Retinal pigment epithelial cell (primary cell): Measurements from ENCODE around the gene EMX2.
A peak's percentile ranks its signal among the peaks of the same experiment; 100 is the strongest.

Source experiments
- DNase-seq: peaks from one replicate; pipeline ENCODE4 v3.0.0-alpha.2; 2010; ENCODE audit warnings: low read depth
- H3K4me3 ChIP-seq: 2 replicates; pipeline ENCODE4 v1.5.1; 2011; ENCODE audit warnings: mild to moderate bottlenecking, low read length, control low read depth, moderate library complexity
- CTCF ChIP-seq: conservative IDR thresholded peaks from 2 replicates; pipeline ENCODE4 v1.5.1; 2011; ENCODE audit warnings: low read depth, low read length, control low read depth, inconsistent platforms

EMX2 gene

GRCh38 chr10:117542706-117543224 is at the start of gene EMX2:
EMX2 (plus strand) TSS chr10:117542746; CDS start chr10:117543268, 522 bp downstream.
- TF ChIP-seq CTCF: no peak
- no peak for DNase-seq
- H3K4me3 ChIP-seq: no peak within 1 kb of the TSS

- H3K4me3 ChIP-seq: no peak overlapping the region
- TF ChIP-seq CTCF: no peak
- DNase-seq: no peak
Measured at GRCh38 chr10:117496031-117496430, 46.5 kb upstream of the EMX2 start.

- peak; percentile 22 for DNase-seq
- TF ChIP-seq CTCF: peak; percentile 94
Measured at GRCh38 chr10:117496616-117497028, 45.9 kb upstream of the EMX2 start.

DNA sequence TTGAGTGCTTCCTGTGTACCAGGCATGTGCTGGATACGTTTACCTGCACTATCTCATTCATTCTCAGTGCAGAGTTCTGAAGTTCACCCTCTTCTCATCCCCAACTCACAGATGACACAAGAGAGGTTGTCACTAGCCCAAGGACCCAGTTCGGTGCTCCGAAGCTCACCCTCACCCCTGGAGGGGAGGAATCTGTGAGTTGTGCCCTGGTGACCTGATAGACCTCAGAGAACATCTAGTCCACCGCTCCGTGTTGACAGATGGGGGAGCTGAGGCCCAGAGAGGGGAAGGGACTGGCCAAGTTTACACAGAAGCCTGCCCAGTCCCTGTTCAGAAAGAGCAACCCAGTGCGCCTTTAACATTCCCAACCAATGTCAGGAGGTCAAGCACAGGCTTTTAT is 44.8 kb upstream of the EMX2 start:
- no peak for DNase-seq
- no peak overlapping the region for H3K4me3 ChIP-seq
- no peak for TF ChIP-seq CTCF

More at GRCh38 chr10:117496616-117497028, 45.9 kb upstream of the EMX2 start:
- H3K4me3 ChIP-seq: no peak overlapping the region

GRCh38 chr10:117499248-117500105 is 43.1 kb upstream of the EMX2 start:
- no peak overlapping the region for H3K4me3 ChIP-seq
- TF ChIP-seq CTCF: no peak
- DNase-seq: no peak

DNA sequence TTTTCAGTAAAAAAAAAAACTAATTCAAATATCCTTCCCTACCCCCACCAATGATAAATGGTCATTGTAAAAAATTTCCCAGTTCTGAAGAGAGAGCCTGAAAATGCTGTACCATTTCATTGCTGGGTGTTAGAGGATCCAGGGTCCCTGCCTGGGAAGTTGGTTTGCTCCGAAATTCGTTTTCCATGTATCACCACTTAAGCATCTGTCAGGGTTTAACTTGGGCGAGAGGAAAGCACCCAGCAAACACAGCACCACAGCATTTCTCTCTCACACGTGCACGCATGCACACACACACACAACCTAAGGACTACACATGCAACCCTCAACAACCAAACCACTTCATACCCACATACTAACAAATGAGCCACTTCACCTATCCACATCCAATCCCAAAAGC is 42.1 kb upstream of the EMX2 start:
- no peak for TF ChIP-seq CTCF
- H3K4me3 ChIP-seq: no peak overlapping the region
- no peak for DNase-seq
